ENCODE data around the gene PPP1R3D. TPM values are rescaled to one million over a fixed set of nuclear protein-coding genes. Genes with fewer than 3 reads are reported as not detected.
"Not testable (repeated sequence)": the region's sequence is repeated elsewhere in the genome, so short reads cannot be mapped to it uniquely, and the experiment has no call there.

Gene PPP1R3D
- total RNA-seq, 2 donors from 2014 or later, result 3.9 to 4.4 TPM

DNA sequence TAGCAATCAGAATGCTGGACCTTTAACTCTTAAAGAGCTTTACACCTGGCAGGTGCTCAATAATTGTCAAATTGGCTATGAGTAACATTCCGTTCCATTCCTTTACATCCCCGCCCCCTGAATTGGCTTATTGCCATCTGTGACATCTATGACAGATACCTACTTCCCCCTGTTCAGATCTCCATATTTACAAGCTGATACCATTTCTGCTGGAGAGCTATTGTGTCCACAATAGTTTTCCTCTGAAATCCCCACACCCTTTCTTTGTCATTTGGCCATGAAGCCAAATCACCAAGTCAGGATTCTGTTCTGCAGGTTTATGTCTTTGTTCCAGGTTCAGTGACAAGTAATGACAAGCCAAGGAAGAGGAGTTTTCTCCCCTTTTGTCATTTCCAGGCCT lies 21.3 kb upstream of the PPP1R3D start:
- Mint-ChIP-seq H3K4me1 (no peaks in the 10 kb centered on the region), H3K4me3 (no peak overlapping the region), H3K27me3 (no peaks in the 10 kb centered on the region)

DNA sequence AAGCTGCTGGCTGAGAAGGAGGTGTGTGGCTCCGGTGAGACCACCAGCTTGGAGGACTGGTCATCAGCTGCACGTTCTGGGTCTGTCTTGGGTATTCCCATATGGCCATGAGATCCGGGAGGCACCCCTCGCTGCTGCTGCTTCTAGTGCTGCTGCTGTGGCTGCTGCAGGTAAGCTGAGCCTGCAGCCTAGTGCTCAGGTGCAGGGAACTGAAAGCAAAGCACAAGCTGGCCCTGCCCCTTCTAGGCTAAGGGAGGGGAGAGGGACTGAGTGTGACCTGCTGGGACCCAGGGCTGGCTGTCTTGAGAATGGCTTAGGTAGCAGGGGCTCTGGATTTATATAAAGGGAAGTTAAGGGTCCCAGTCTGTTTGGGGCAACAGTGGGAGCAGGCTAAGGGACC lies 18.5 kb upstream of the PPP1R3D start:
- Mint-ChIP-seq H3K27ac (peak overlapping the region; percentile 37), H3K4me3 (no peak overlapping the region), H3K4me1 (no peaks in the 10 kb centered on the region), H3K36me3 (ENCODE audit: low read depth) (no peaks in the 10 kb centered on the region), H3K27me3 (no peaks in the 10 kb centered on the region)
- no peak for ATAC-seq
- no peak for DNase-seq
- H3K9me3 ChIP-seq (ENCODE audit: control insufficient read depth, low read length, poor library complexity, severe bottlenecking), result no peaks in the 10 kb centered on the region

More for the DNA sequence above, 21.3 kb upstream of the PPP1R3D start:
- no peak for DNase-seq
- no peak overlapping the region for H3K27ac Mint-ChIP-seq
- H3K36me3 Mint-ChIP-seq (ENCODE audit: low read depth), result no peaks in the 10 kb centered on the region
- no peaks in the 10 kb centered on the region for H3K9me3 ChIP-seq (ENCODE audit: control insufficient read depth, low read length, poor library complexity, severe bottlenecking)
- no peak for ATAC-seq

- DNase-seq, result no peak
- H3K9me3 ChIP-seq (ENCODE audit: control insufficient read depth, low read length, poor library complexity, severe bottlenecking), result no peaks in the 10 kb centered on the region
- Mint-ChIP-seq H3K4me3 (no peak within 1 kb of the TSS), H3K4me1 (no peaks in the 10 kb centered on the region), H3K27me3 (no peaks in the 10 kb centered on the region), H3K36me3 (ENCODE audit: low read depth) (no peaks in the 10 kb centered on the region), H3K27ac (peak within 1 kb of the TSS; percentile 37)
- ATAC-seq, result no peak
Observed at GRCh38 chr20:59958123-59958522, 18.0 kb upstream of the PPP1R3D start, which contains the start of gene CDH26. TSS of gene CDH26 (plus strand) at chr20:59958423. CDS start at chr20:59958727, 304 bp downstream.

DNA sequence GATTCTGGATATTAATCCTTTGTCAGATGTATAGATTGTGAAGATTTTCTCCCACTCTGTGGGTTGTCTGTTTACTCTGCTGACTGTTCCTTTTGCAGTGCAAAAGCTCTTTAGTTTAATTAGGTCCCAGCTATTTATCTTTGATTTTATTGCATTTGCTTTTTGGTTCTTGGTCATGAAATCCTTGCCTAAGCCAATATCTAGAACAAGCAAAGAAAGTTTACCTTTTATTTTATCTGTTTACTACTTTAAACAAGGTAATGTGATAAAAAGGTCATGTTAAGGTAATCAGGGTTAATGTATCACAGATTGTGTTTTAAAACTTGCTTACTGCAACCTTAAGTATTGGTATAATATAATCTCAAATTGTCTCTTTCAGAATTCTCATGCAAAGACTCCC lies 17.5 kb upstream of the PPP1R3D start:
- not testable (repeated sequence) for DNase-seq; H3K9me3 ChIP-seq (ENCODE audit: control insufficient read depth, low read length, poor library complexity, severe bottlenecking); H3K27ac Mint-ChIP-seq; H3K36me3 Mint-ChIP-seq (ENCODE audit: low read depth); ATAC-seq; H3K4me1 Mint-ChIP-seq; H3K4me3 Mint-ChIP-seq; H3K27me3 Mint-ChIP-seq

- DNase-seq (no peak), ATAC-seq (no peak)
- H3K9me3 ChIP-seq (ENCODE audit: control insufficient read depth, low read length, poor library complexity, severe bottlenecking), result no peaks in the 10 kb centered on the region
- Mint-ChIP-seq H3K4me1 (no peaks in the 10 kb centered on the region), H3K4me3 (no peak overlapping the region), H3K36me3 (ENCODE audit: low read depth) (no peaks in the 10 kb centered on the region), H3K27me3 (no peaks in the 10 kb centered on the region), H3K27ac (no peak overlapping the region)
Observed at GRCh38 chr20:59955131-59955796, 15.2 kb upstream of the PPP1R3D start.

GRCh38 chr20:59954718-59955117 lies 14.6 kb upstream of the PPP1R3D start:
- no peaks in the 10 kb centered on the region for H3K36me3 Mint-ChIP-seq (ENCODE audit: low read depth)

GRCh38 chr20:59949911-59950310 lies 9.8 kb upstream of the PPP1R3D start:
- Mint-ChIP-seq H3K4me1 (peaks cover 9% of the 10 kb centered on the region), H3K4me3 (no peak overlapping the region), H3K27ac (no peak overlapping the region), H3K36me3 (ENCODE audit: low read depth) (no peaks in the 10 kb centered on the region), H3K27me3 (no peaks in the 10 kb centered on the region)
- H3K9me3 ChIP-seq (ENCODE audit: control insufficient read depth, low read length, poor library complexity, severe bottlenecking), result no peaks in the 10 kb centered on the region
- ATAC-seq (no peak), DNase-seq (no peak)

More at GRCh38 chr20:59954718-59955117, 14.6 kb upstream of the PPP1R3D start:
- H3K9me3 ChIP-seq (ENCODE audit: control insufficient read depth, low read length, poor library complexity, severe bottlenecking), result no peaks in the 10 kb centered on the region
- ATAC-seq (no peak), DNase-seq (no peak)
- no peaks in the 10 kb centered on the region for H3K4me1 Mint-ChIP-seq
- no peak overlapping the region for H3K27ac Mint-ChIP-seq
- H3K4me3 Mint-ChIP-seq, result no peak overlapping the region
- no peaks in the 10 kb centered on the region for H3K27me3 Mint-ChIP-seq

DNA sequence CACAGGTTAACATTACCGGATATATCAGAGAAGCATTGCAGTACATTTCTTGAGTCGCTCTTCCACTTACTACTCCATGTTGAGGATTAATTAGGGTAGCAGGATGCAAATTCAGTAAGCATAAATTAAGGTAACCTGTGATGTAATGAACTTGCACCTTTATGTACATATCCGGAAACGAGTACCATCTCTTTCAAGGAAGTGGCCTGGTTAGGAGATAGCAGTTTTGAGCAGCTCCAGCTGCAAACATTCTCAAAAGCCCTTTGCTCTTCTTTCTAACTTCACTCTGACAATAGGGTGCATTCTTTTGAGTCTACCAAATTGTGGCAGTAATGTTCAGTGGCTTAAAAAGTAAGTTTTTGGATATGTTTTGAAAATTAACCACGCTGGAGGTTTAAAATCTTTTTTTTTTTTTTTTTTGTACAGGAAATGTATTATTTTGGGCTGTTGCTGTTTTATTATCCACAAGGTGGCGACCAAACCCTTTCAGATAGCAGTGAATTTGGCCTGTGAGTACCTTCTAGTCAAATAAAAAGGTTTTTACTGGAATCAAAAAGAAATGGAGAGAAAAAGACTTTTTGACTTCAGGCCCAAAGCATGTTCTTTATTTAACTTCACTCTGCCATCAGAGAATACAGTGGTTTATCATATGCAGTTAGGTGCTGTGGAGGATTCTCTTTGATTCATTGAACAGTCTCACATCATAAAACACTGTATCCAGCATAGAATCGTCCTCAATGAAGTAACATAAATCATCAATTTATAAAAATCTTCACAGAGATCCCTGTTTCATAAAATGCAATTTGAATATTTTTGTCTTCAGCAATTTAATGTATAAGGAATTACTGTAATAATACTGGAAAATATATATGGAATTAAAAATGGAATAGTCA lies 9.0 kb upstream of the PPP1R3D start:
- H3K27me3 Mint-ChIP-seq, result no peaks in the 10 kb centered on the region
- H3K9me3 ChIP-seq (ENCODE audit: control insufficient read depth, low read length, poor library complexity, severe bottlenecking), result no peaks in the 10 kb centered on the region
- H3K27ac Mint-ChIP-seq, result peak overlapping the region; percentile 97
- peaks cover 9% of the 10 kb centered on the region for H3K4me1 Mint-ChIP-seq
- H3K4me3 Mint-ChIP-seq, result peak overlapping the region; percentile 57
- H3K36me3 Mint-ChIP-seq (ENCODE audit: low read depth), result no peaks in the 10 kb centered on the region
- ATAC-seq (peak; percentile 88), DNase-seq (no peak)

- DNase-seq (no peak), ATAC-seq (no peak)
- peak overlapping the region; percentile 97 for H3K27ac Mint-ChIP-seq
- no peak overlapping the region for H3K4me3 Mint-ChIP-seq
- no peaks in the 10 kb centered on the region for H3K27me3 Mint-ChIP-seq
- H3K9me3 ChIP-seq (ENCODE audit: control insufficient read depth, low read length, poor library complexity, severe bottlenecking), result no peaks in the 10 kb centered on the region
- no peaks in the 10 kb centered on the region for H3K36me3 Mint-ChIP-seq (ENCODE audit: low read depth)
- peaks cover 9% of the 10 kb centered on the region for H3K4me1 Mint-ChIP-seq
Observed at GRCh38 chr20:59948212-59948611, 8.1 kb upstream of the PPP1R3D start.

DNA sequence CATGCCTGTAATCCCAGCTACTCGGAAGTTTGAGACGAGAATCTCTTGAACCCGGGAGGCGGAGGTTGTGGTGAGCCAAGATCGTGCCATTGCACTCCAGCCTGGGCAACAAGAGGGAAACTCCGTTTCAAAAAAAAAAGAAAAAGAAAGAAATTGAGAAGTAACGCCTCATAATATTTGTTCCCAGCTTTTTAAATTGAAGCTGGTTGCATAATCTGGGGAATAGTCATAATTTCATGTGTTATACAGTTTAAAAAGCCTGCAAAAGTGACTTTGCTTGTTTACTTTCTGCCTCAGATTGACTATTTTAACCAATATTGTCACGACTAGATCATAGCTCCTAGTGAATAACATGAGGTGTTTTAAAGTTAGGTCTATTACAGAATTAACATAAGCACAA lies 7.3 kb upstream of the PPP1R3D start:
- H3K27me3 Mint-ChIP-seq, result no peaks in the 10 kb centered on the region
- no peak for ATAC-seq
- DNase-seq, result no peak
- no peak overlapping the region for H3K27ac Mint-ChIP-seq
- H3K36me3 Mint-ChIP-seq (ENCODE audit: low read depth), result no peaks in the 10 kb centered on the region
- no peaks in the 10 kb centered on the region for H3K9me3 ChIP-seq (ENCODE audit: control insufficient read depth, low read length, poor library complexity, severe bottlenecking)
- peaks cover 9% of the 10 kb centered on the region for H3K4me1 Mint-ChIP-seq
- H3K4me3 Mint-ChIP-seq, result no peak overlapping the region

DNA sequence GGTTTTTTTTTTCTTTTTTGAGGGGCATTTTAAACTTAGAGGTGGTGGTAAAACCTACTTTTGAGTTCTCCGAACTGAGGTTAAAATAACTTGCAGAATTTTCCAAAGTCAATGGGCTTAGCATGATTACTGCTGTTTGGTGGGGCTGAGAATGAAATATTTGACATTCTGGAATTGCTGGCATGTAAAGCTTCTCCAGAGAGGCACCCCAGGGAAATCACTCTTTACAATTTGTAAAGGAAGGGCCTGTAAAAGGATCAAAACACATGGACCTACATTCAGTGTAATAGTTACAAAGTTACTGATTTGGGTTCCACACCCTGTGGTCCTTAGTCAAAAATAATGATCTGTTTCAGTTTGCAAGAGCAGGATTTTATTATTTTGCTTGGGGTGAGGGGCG lies 5.6 kb upstream of the PPP1R3D start:
- Mint-ChIP-seq H3K4me1 (peaks cover 16% of the 10 kb centered on the region), H3K4me3 (no peak overlapping the region), H3K27me3 (no peaks in the 10 kb centered on the region), H3K36me3 (ENCODE audit: low read depth) (no peaks in the 10 kb centered on the region), H3K27ac (peak overlapping the region; percentile 47)
- DNase-seq (no peak), ATAC-seq (no peak)
- no peaks in the 10 kb centered on the region for H3K9me3 ChIP-seq (ENCODE audit: control insufficient read depth, low read length, poor library complexity, severe bottlenecking)

DNA sequence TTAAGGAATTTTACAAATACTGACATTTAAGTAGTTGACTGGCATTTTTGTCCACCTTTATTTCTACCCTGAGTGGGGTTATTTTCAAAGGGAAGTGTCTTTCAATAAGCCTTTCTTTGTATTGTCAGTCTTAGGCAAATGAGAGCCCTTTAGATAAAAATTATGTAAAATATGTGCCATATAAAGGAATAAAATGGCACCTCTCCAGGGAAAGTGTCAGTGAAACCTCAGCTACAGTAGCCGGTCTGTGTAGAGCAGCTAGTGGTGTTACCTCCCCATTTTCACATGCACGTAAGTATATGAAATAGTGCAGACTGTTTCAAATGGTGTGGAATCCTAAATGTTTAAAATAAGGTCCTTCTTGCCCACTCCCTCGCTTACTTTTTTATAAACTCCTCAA lies 5.1 kb upstream of the PPP1R3D start:
- no peaks in the 10 kb centered on the region for H3K36me3 Mint-ChIP-seq (ENCODE audit: low read depth)

DNA sequence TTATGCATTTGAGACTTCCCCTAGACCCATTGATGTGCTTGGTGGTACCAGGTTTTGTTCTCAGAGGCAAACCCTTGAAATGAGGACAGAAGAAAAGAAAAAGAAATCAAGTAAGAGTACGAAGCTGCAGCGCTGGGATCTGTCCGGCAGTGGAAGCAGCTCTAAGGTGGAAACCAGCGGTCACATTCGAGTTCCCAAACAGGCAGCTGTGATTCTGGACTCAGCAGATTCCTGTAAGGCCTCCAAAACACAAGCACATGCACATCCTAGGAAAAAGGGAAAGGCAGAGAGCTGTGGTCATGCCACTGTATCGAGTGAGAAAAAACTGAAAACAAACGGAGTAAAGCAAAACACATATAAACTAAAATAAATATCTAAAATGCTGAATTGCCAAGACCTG lies 4.6 kb upstream of the PPP1R3D start:
- Mint-ChIP-seq H3K27ac (peak overlapping the region; percentile 39), H3K36me3 (ENCODE audit: low read depth) (no peaks in the 10 kb centered on the region), H3K4me1 (peaks cover 20% of the 10 kb centered on the region), H3K27me3 (no peaks in the 10 kb centered on the region), H3K4me3 (no peak overlapping the region)
- ATAC-seq, result no peak
- DNase-seq, result no peak
- H3K9me3 ChIP-seq (ENCODE audit: control insufficient read depth, low read length, poor library complexity, severe bottlenecking), result no peaks in the 10 kb centered on the region

More for the DNA sequence above, 5.1 kb upstream of the PPP1R3D start:
- ATAC-seq (no peak), DNase-seq (no peak)
- H3K27ac Mint-ChIP-seq, result peak overlapping the region; percentile 47
- H3K4me1 Mint-ChIP-seq, result peaks cover 18% of the 10 kb centered on the region
- no peaks in the 10 kb centered on the region for H3K27me3 Mint-ChIP-seq
- no peak overlapping the region for H3K4me3 Mint-ChIP-seq
- no peaks in the 10 kb centered on the region for H3K9me3 ChIP-seq (ENCODE audit: control insufficient read depth, low read length, poor library complexity, severe bottlenecking)
